A673 (cell line): Measurements from ENCODE around the gene COG8. TPM values are rescaled to one million over a fixed set of nuclear protein-coding genes. Genes with fewer than 3 reads are reported as not detected.

Experiments used
- Bru-seq: library from RNA; stranded (reverse); fragments of 400-500 nt; gene quantifications from one replicate; lab custom pipeline; 2021; lab: Mats Ljungman, UMichigan
- BruChase-seq, 2 experiments: library from RNA; stranded (reverse); fragments of 400-500 nt; gene quantifications; one replicate each; lab custom pipeline; 2021; lab: Mats Ljungman, UMichigan
- BruUV-seq: library from RNA; stranded (reverse); fragments of 400-500 nt; replicated peaks from 2 replicates; lab custom pipeline; 2021; lab: Mats Ljungman, UMichigan
- CTCF ChIA-PET: fragments of 300-600 bp; sonication (Branson Sonifier 250); formaldehyde crosslinking; loops from one replicate; lab custom pipeline; 2022; ENCODE audit warnings: antibody characterized with exemption; lab: Charles Lee
- POLR2A ChIA-PET: fragments of 300-600 bp; sonication (Branson Sonifier 250); formaldehyde crosslinking; loops from one replicate; lab custom pipeline; 2022; ENCODE audit warnings: antibody characterized with exemption; ENCODE audit not compliant: low non-redundant PET; lab: Charles Lee
- DNase-seq: peaks from one replicate; pipeline ENCODE4 v3.0.0-alpha.2; 2015; ENCODE audit warnings: low spot score
- H3K27ac ChIP-seq: fragments of 200-600 bp; sonication (generic); 2 replicates; pipeline ENCODE4 v1.5.1; 2016; ENCODE audit warnings: mixed run types, low read depth, mild to moderate bottlenecking, mixed read lengths, antibody characterized with exemption, low read length; ENCODE audit not compliant: poor library complexity, severe bottlenecking
- H3K27me3 ChIP-seq: fragments of 200-600 bp; sonication (generic); replicated peaks from 2 replicates; pipeline ENCODE4 v1.6.1; 2017; ENCODE audit warnings: mixed run types, low read depth, mild to moderate bottlenecking, mixed read lengths, antibody characterized with exemption, low read length; ENCODE audit not compliant: insufficient read depth, poor library complexity
- H3K36me3 ChIP-seq: fragments of 200-600 bp; sonication (generic); 2 replicates; pipeline ENCODE4 v1.6.1; 2016; ENCODE audit warnings: mixed run types, mild to moderate bottlenecking, mixed read lengths, antibody characterized with exemption, low read length; ENCODE audit not compliant: insufficient read depth, poor library complexity, severe bottlenecking
- H3K4me1 ChIP-seq: fragments of 200-600 bp; sonication (generic); 2 replicates; pipeline ENCODE4 v1.6.1; 2017; ENCODE audit warnings: mixed run types, mild to moderate bottlenecking, mixed read lengths, antibody characterized with exemption, low read length; ENCODE audit not compliant: insufficient read depth, poor library complexity, severe bottlenecking
- H3K4me3 ChIP-seq: fragments of 200-600 bp; sonication (generic); 2 replicates; pipeline ENCODE4 v1.5.1; 2016; ENCODE audit warnings: low read depth, mixed run types, mild to moderate bottlenecking, mixed read lengths, low read length; ENCODE audit not compliant: poor library complexity, severe bottlenecking
- H3K9me3 ChIP-seq: fragments of 200-600 bp; sonication (generic); 2 replicates; pipeline ENCODE4 v1.6.1; 2016; ENCODE audit warnings: mixed run types, low read depth, mild to moderate bottlenecking, mixed read lengths, antibody characterized with exemption, low read length; ENCODE audit not compliant: poor library complexity, severe bottlenecking
- EZH2 ChIP-seq: fragments of 200-600 bp; sonication (generic); IDR thresholded peaks from 2 replicates; pipeline ENCODE4 v1.6.1; 2017; ENCODE audit warnings: borderline replicate concordance, low read depth, mild to moderate bottlenecking, mixed read lengths, antibody characterized with exemption, low read length; ENCODE audit not compliant: poor library complexity, severe bottlenecking
- intact Hi-C: fragments of 100-400 bp; cut with micrococcal nuclease; formaldehyde crosslinking; loops from one replicate; pipeline ENCODE4 v1.10.0; 2022; ENCODE audit not compliant: unreplicated experiment
- long read RNA-seq: library from polyadenylated mRNA; stranded (forward); transcript quantifications from one replicate; pipeline ENCODE4 v2.0.0, GENCODE V29; 2022
- total RNA-seq: library from RNA; stranded (reverse); gene quantifications from 2 replicates; pipeline ENCODE4 v1.2.3, GENCODE V29; 2021
- TF ChIP-seq, protein P1 (sequence below): fragments of 300-800, 200-600 bp; sonication (generic); conservative IDR thresholded peaks from 2 replicates; pipeline ENCODE4 v1.5.1; 2017; ENCODE audit warnings: low read depth, mild to moderate bottlenecking, antibody characterized with exemption, low read length, moderate library complexity, mixed read lengths

COG8 gene, protein sequence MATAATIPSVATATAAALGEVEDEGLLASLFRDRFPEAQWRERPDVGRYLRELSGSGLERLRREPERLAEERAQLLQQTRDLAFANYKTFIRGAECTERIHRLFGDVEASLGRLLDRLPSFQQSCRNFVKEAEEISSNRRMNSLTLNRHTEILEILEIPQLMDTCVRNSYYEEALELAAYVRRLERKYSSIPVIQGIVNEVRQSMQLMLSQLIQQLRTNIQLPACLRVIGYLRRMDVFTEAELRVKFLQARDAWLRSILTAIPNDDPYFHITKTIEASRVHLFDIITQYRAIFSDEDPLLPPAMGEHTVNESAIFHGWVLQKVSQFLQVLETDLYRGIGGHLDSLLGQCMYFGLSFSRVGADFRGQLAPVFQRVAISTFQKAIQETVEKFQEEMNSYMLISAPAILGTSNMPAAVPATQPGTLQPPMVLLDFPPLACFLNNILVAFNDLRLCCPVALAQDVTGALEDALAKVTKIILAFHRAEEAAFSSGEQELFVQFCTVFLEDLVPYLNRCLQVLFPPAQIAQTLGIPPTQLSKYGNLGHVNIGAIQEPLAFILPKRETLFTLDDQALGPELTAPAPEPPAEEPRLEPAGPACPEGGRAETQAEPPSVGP
- 47.6 and 52.4 TPM in 2 replicates for total RNA-seq
- percentile 86 among the genes with signal in this experiment for Bru-seq, nascent RNA
- percentile 96 among the genes with signal in this experiment for BruChase-seq, experiment 1, labeled RNA remaining after a 2-hour chase
- BruChase-seq, experiment 2, labeled RNA remaining after a 6-hour chase: percentile 98 among the genes with signal in this experiment
- long read RNA-seq, full-length matches to known transcripts: 58 of 92 reads
- long read RNA-seq, partial matches to known transcripts: 15 of 92 reads
- long read RNA-seq, other reads (novel, unspliced or antisense): 19 of 92 reads

DNA sequence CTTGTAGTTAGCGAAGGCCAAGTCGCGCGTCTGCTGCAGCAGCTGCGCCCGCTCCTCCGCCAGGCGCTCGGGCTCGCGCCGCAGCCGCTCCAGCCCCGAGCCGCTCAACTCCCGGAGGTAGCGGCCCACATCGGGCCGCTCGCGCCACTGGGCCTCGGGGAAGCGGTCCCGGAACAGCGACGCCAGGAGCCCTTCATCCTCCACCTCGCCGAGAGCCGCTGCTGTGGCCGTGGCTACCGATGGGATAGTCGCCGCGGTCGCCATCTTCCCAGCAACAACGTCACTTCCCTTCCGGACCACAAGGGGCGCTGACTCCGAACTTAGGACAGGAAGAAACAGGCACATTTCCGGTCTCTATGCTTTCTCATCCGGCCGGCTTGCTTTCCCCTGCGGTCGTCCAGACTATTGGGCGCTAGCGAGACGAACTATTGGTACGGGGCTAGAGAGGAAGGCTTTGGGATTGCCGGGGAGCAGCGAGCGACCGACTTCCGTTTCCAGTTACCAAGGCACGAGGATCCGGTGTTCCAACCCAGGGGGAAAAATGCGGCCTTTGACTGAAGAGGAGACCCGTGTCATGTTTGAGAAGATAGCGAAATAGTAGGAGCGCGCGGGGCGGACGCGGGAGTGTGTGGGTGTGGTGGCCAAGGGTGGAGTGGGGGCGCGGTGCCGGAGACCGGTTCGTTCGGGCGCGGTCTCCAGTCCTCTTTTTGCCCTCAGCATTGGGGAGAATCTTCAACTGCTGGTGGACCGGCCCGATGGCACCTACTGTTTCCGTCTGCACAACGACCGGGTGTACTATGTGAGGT lies at the start of gene COG8, which contains the start of gene NIP7:
TSS of gene COG8 (minus strand) at position 276 of the 806 bp plus-strand sequence. CDS start at position 264, 12 bp downstream.
TSS of gene NIP7 (plus strand) at position 484 of the 806 bp plus-strand sequence. CDS start at position 542, 58 bp downstream.
- CTCF ChIA-PET: interaction anchor here (0.6 kb wide), 1 partner anchor 47 kb away, joined by 3 read pairs; no protein-coding TSS in a partner anchor
- peak within 1 kb of the TSS; percentile 89 for H3K27ac ChIP-seq
- H3K9me3 ChIP-seq: no peaks in the 10 kb centered on the region

DNA sequence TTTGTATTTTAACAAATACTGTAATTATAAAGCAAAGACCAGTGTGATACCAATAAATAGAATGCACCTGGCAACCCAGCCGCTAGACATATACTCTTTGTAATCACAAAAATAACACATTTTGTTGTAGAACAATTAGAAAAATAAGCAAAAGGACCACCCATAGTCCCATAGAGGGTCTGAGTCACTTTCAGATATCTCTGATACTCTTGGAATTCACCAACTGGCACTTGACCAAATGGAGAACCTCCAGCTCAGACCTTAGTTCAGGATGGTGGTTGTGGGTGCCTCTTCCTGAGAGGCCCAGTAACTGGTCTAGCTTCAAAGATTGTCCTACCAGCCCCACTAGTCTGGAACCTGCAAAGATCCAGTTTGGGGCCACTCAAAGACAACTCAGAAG lies 47.2 kb upstream of the COG8 start:
- Histone ChIP-seq H3K27me3 (no peaks in the 10 kb centered on the region), H3K4me3 (peak overlapping the region; percentile 75), H3K9me3 (no peaks in the 10 kb centered on the region), H3K36me3 (peaks cover 28% of the 10 kb centered on the region), H3K4me1 (peaks cover 12% of the 10 kb centered on the region), H3K27ac (no peak overlapping the region)
- intact Hi-C loops: no loop called here
- ChIA-PET CTCF (interaction anchor here (0.6 kb wide), 1 partner anchor 47 kb away, joined by 3 read pairs; the partner anchor contains the start of genes COG8 and NIP7), POLR2A (no interaction called here)
- DNase-seq: no peak
- no peak for TF ChIP-seq EZH2
- TF ChIP-seq, protein P1, sequence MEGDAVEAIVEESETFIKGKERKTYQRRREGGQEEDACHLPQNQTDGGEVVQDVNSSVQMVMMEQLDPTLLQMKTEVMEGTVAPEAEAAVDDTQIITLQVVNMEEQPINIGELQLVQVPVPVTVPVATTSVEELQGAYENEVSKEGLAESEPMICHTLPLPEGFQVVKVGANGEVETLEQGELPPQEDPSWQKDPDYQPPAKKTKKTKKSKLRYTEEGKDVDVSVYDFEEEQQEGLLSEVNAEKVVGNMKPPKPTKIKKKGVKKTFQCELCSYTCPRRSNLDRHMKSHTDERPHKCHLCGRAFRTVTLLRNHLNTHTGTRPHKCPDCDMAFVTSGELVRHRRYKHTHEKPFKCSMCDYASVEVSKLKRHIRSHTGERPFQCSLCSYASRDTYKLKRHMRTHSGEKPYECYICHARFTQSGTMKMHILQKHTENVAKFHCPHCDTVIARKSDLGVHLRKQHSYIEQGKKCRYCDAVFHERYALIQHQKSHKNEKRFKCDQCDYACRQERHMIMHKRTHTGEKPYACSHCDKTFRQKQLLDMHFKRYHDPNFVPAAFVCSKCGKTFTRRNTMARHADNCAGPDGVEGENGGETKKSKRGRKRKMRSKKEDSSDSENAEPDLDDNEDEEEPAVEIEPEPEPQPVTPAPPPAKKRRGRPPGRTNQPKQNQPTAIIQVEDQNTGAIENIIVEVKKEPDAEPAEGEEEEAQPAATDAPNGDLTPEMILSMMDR: no peak
- BruUV-seq: no TSS peak

More for the DNA sequence above, at the start of gene COG8, which contains the start of gene NIP7:
- peak; percentile 100 for DNase-seq
- peaks cover 59% of the 10 kb centered on the region for H3K36me3 ChIP-seq
- H3K4me1 ChIP-seq: peaks cover 5% of the 10 kb centered on the region
- H3K4me3 ChIP-seq: peak within 1 kb of the TSS; percentile 91
- intact Hi-C loops: no loop called here
- POLR2A ChIA-PET: no interaction called here
- no peaks in the 10 kb centered on the region for H3K27me3 ChIP-seq
- BruUV-seq: no TSS peak
- TF ChIP-seq, protein P1: peak; percentile 85
- TF ChIP-seq EZH2: no peak
